Kidney epithelial cell (primary cell): ENCODE data around the gene MAP3K12. TPM values are rescaled to one million over a fixed set of nuclear protein-coding genes. Genes with fewer than 3 reads are reported as not detected.

Source experiments
- DNase-seq: peaks from one replicate; pipeline ENCODE4 v3.0.0-alpha.2; 2010; ENCODE audit warnings: low read depth
- H3K27me3 ChIP-seq: 2 replicates; pipeline ENCODE4 v1.6.0; 2011; ENCODE audit warnings: low read length; ENCODE audit not compliant: control insufficient read depth, insufficient read depth
- H3K36me3 ChIP-seq: 2 replicates; pipeline ENCODE4 v1.5.1; 2011; ENCODE audit warnings: low read length; ENCODE audit not compliant: control insufficient read depth, insufficient read depth
- H3K4me3 ChIP-seq: 2 replicates; pipeline ENCODE4 v1.5.1; 2011; ENCODE audit warnings: low read depth, mild to moderate bottlenecking, control low read depth, low read length
- CTCF ChIP-seq: IDR thresholded peaks from 2 replicates; pipeline ENCODE4 v1.5.1; 2011; ENCODE audit warnings: mild to moderate bottlenecking, moderate library complexity, low read length, control low read depth, inconsistent platforms; ENCODE audit not compliant: insufficient read depth, poor library complexity, severe bottlenecking
- total RNA-seq: library from RNA; depleted of rRNA; stranded (reverse); fragments of >200 nt; gene quantifications from 2 replicates; pipeline ENCODE4 v1.2.3, GENCODE V29; 2015

The MAP3K12 gene
- total RNA-seq, 1 donor from 2014 or later = 12.3 TPM

- H3K4me3 ChIP-seq = no peak overlapping the region
- peaks cover 7% of the 10 kb centered on the region for H3K36me3 ChIP-seq
- no peak for DNase-seq
- no peaks in the 10 kb centered on the region for H3K27me3 ChIP-seq
- no peak for TF ChIP-seq CTCF
These were observed 42.4 kb downstream of the MAP3K12 start for GRCh38 chr12:53456654-53457366.

- Histone ChIP-seq H3K36me3 (peaks cover 5% of the 10 kb centered on the region), H3K27me3 (no peaks in the 10 kb centered on the region), H3K4me3 (no peak overlapping the region)
- TF ChIP-seq CTCF = no peak
- no peak for DNase-seq
These were observed 44.6 kb downstream of the MAP3K12 start for GRCh38 chr12:53454707-53455106.

GRCh38 chr12:53453953-53454640 lies 45.2 kb downstream of the MAP3K12 start:
- Histone ChIP-seq H3K4me3 (peak overlapping the region; percentile 68), H3K27me3 (no peaks in the 10 kb centered on the region), H3K36me3 (peaks cover 3% of the 10 kb centered on the region)
- DNase-seq = no peak
- no peak for TF ChIP-seq CTCF

GRCh38 chr12:53452159-53453077 lies 46.8 kb downstream of the MAP3K12 start:
- Histone ChIP-seq H3K4me3 (peak overlapping the region; percentile 68), H3K36me3 (peaks cover 3% of the 10 kb centered on the region), H3K27me3 (no peaks in the 10 kb centered on the region)
- DNase-seq = peak; percentile 41
- peak; percentile 50 for TF ChIP-seq CTCF

- peak; percentile 94 for DNase-seq
- peak; percentile 89 for TF ChIP-seq CTCF
- Histone ChIP-seq H3K4me3 (peak within 1 kb of the TSS; percentile 68), H3K36me3 (peaks cover 2% of the 10 kb centered on the region), H3K27me3 (no peaks in the 10 kb centered on the region)
These were observed 47.5 kb downstream of the MAP3K12 start, which contains the start of gene PCBP2 for GRCh38 chr12:53451661-53452158. Gene PCBP2, plus strand, starts transcription at chr12:53452102. Its CDS starts 2,699 bp downstream, at chr12:53454801.
